C1 segment of cervical spinal cord (tissue), 14 donors: ENCODE results near the gene CPSF4L.
"Not testable (repeated sequence)": the region's sequence is repeated elsewhere in the genome, so short reads cannot be mapped to it uniquely, and the experiment has no call there.

Experiments used
- DNase-seq, 14 donors: peaks; one replicate each; lab custom pipeline; 2025; lab: John Stamatoyannopoulos, UW

CPSF4L gene

GRCh38 chr17:73269791-73270190, 8.1 kb upstream of the CPSF4L start:
- DNase-seq, result no peak

DNA sequence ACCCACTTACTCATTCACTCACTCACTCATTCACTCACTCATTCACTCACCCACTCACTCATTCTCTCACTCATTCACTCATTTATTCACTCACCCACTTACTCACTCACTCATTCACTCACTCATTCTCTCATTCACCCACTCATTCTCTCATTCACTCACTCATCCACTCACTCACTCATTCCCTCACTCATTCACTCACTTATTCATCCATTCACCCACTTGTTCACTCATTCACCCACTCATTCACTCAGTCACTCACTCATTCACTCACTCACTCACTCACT, 7.6 kb upstream of the CPSF4L start:
- DNase-seq, result no peak

DNA sequence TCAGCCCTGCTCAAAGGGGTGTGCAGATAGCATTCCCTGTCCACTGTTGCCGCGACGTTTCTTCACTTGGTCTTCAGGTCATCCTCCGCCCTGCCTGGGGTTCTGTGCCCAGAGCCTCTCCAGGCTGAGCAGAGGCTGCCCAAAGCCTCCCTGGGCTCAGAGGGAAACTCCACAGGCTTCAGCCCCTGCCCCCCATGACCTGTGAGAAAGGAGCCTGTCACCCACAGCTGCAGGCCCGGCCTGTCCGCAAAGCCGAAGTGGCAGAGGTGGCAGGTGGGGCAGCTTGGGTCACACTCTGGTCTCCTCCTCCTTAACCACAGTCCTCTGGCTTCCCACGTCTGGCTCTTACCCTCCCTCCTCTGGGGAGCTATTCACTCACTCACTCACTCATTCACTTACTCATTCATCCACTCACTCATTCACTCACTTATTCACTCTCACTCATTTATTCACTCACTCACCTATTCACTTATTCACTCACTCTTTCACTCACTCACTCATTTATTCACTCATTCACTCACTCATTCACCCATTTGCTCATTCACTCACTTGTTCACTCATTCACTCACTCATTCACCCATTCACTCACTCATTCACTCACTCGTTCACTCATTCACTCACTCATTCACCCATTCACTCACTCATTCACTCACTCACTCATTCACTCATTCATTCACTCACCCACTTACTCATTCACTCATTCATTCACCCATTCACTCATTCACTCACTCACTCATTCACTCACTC, 7.1 kb upstream of the CPSF4L start:
- no peak for DNase-seq

GRCh38 chr17:73267648-73268537, 6.2 kb upstream of the CPSF4L start:
- peak in 11 of 14 donors; percentile 32 to 78 (median 62) for DNase-seq

GRCh38 chr17:73266796-73267195, 5.1 kb upstream of the CPSF4L start:
- DNase-seq, result no peak

DNA sequence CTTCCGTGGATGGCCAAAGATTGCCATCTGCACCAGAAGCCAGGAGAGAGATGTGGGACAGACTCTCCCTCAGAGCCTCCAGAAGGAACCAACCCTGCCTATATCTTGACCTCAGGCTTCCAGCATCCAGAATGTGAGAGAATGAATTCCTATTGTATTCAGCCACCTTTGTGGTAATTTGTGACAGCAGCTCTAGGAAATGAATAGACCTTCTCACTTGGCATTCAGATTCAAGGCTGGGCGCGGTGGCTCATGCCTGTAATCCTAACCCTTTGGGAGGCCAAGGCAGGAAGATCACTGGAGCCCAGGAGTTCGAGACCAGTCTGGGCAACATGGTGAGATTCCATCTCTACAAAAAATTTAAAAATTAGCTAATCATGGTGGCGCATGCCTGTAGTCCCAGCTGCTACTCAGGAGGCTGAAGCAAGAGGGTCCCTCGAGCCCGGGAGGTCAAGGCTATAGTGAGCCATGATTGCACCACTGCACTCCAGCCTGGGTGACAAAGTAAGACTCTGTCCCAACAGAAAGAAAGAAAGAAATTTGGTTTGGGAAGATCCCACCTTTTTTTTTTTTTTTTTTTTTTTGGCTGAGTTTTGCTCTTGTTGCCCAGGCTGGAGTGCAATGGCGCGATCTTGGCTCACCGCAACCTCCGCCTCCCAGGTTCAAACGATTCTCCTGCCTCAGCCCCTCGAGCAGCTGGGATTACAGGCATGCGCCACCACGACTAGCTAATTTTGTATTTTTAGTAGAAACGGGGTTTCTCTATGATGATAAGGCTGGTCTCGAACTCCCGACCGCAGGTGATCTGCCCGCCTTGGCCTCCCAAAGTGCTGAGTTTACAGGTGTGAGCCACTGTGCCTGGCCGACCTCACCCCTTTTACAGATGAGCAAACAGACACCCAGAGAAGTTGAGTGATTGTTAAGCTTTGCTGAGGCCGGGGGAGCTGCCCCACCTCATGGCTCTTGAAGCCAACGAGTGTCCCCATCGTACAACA, 4.3 kb upstream of the CPSF4L start:
- DNase-seq, result no peak

DNA sequence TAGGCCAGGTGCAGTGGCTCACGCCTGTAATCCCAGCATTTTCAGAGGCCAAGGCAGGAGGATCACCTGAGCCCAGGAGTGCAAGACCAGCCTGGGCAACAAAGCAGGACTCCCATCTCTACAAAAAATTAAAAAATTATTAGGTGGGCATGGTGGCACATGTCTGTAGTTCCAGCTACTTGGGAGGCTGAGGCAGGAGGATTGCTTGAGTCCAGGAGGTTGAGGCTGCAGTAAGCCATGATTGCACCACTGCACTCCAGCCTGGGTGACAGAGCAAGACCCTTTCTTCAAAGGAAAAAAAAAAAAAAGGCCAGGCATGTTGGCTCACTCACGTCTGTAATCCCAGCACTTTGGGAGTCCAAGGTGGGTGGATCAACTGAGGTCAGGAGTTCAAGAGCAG, 2.8 kb upstream of the CPSF4L start:
- not testable (repeated sequence) for DNase-seq

- DNase-seq, result peak in 1 of 14 donors; percentile 31
Observed at GRCh38 chr17:73262676-73263642, 1.3 kb upstream of the CPSF4L start.

GRCh38 chr17:73261952-73262675, 434 bp upstream of the CPSF4L start:
- DNase-seq, result peak in 11 of 14 donors; percentile 22 to 70 (median 49)

DNA sequence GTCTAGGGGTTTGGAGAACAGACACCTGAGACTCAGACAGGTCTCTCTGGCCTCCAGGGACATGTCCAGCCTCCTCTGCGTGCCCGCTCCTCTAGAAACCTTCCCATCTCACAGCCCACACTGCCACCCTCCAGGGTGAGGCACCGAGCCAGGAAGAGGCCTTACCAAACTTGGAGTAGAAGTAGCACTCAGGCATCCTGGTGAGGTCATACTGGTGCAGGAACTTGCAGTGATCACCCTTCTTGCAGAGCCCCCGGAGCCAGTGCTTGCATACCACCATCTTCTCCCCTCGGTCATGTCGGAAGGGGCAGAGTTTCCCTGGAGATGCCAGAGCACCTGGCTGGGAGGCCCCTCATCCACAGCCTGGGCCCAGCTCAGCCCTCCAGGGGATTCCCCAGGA, 4.2 kb downstream of the CPSF4L start:
- no peak for DNase-seq

DNA sequence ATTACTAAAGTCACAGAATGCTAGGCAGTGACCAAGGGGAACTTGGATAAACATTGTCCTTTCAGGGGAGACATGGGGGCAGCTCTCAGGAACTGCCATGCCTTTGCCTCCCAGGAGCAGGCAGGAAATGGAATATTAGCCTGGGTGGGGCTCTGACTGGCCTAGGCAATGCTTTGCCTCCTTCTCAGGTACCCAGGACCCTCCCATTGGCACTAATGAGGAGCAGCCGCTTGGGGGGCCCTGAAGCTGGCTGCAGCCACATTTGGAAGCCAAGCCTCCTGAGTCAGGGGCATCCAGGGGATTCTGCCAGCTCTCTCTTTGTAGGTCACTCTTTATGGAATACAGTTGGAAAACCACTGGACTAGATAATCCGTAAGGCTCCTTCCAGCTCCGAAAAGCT, 5.5 kb downstream of the CPSF4L start:
- DNase-seq, result no peak

- DNase-seq, result peak in 9 of 14 donors; percentile 20 to 67 (median 35)
Observed at GRCh38 chr17:73255671-73256181, 6.0 kb downstream of the CPSF4L start.

DNA sequence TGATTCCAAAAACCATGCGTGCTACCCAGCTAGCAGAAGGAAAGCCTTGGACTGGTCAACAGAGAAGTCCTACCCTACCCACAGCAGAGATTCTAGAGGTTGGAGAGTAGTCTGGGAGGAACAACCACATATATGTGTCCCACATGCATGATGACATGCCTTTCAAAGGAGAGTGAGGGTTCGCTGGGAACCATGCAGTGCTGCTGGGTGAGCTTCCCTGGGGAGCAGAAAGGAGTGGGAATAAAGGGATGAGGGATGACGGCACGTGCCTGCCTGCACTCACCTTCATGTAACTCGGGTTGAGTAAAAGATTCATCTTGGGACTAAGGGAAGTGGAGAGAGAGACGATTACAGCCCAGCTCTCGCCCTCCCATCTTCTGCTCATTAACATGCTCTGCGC, 9.8 kb downstream of the CPSF4L start:
- DNase-seq, result no peak

DNA sequence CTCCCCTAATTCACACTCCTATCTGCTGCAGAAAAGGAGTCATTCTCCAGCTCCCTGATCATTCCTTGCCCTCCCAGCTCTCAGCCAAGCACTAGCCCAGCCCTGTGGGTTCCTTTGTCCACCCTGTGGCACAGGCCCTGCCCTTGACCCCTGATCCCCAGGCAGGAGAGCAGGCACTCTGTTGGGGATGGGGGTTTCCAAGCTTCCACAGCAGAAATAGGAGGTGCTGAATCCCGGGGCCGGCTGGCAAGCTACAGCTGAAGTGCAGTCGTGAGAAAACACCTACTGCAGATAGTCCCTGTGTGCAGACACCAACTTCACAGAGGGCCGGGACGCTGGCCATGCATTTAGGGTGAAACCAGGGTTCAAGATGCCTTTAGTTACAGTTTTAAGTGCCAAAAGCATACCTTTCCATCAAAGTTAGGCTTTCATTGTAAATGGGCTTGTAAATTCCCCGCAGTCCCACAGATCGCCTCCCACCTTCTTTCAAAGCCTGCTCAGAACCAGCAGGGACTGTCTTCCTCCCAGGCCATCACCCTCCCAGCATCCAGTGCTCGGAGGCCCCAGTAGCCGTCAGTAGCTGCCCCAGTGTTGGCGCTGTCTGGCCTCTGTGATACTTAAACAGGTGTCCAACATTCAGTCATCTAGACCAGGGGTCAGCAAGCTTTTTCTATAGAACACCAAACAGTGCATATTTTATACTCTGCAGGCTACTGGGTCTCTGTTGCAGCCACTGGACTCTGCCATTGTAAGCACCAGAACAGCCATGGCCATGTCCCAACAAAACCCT, 10.6 kb downstream of the CPSF4L start:
- no peak for DNase-seq

GRCh38 chr17:73249700-73250099, 12.0 kb downstream of the CPSF4L start:
- DNase-seq, result no peak

DNA sequence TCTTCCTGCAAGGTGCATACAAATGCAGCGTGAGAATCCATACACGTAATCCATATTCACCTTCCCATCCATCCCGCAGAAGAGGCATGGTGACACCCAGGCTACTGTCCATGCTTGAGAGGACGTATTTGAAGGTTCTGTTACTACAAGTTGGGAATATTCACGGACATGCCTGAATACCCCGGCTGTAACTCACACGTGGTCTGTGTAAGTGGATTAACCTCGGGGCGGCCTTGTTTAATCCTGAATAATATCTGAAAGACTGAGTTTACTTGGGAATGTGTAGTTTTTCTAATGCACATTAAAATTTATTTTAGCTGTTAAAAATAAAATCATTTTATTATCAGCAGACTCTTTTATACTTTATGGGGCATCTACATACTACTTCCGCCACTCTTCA, 13.1 kb downstream of the CPSF4L start:
- DNase-seq, result no peak

DNA sequence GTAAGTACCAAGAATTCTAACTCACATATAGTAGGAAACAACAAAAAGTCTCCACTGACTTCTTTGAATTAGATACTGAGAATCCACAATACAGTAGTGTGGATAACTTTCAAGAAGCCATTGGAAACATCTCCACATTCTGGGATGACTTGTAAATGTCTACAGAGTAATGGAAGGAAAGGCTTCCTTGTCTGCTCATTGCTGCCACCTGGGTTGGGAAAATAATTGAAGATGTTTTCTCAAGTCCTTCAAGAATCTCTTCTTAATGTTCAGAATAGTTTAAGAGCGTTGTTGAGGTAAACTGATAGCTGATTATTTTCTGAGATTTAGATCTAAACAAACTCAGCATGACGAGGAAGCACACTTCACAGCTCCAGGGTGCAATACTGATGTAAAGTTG, 14.0 kb downstream of the CPSF4L start:
- DNase-seq, result no peak

DNA sequence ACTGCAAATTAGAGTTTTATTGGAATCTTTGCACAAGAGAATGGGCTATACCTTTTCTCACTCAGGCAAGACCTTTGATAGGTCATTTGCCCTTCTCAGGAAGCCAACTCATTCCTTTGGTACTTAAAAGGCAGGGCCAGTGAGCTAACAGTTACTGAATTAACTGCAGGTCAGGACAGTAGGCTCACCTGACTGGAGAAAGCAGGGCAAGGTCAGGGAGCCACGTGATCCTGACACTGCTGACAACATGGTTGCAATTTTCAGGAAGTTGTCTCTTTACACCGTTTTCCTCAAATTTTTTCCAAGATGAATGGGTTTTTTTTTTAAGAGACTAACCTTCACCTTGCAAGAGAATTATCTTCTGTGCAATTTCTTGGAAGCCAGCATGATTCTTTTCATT, 21.1 kb downstream of the CPSF4L start:
- DNase-seq, result no peak

GRCh38 chr17:73237714-73238113, 24.0 kb downstream of the CPSF4L start:
- DNase-seq, result no peak
